SKM-1 (cell line): Measurements from ENCODE around the gene TRPM3.

Source experiments
- DNase-seq: peaks from one replicate; lab custom pipeline; 2025; ENCODE audit not compliant: unreplicated experiment; lab: John Stamatoyannopoulos, UW

Gene TRPM3

GRCh38 chr9:70616228-70616990, 505.0 kb downstream of the TRPM3 start:
- DNase-seq, result no peak

DNA sequence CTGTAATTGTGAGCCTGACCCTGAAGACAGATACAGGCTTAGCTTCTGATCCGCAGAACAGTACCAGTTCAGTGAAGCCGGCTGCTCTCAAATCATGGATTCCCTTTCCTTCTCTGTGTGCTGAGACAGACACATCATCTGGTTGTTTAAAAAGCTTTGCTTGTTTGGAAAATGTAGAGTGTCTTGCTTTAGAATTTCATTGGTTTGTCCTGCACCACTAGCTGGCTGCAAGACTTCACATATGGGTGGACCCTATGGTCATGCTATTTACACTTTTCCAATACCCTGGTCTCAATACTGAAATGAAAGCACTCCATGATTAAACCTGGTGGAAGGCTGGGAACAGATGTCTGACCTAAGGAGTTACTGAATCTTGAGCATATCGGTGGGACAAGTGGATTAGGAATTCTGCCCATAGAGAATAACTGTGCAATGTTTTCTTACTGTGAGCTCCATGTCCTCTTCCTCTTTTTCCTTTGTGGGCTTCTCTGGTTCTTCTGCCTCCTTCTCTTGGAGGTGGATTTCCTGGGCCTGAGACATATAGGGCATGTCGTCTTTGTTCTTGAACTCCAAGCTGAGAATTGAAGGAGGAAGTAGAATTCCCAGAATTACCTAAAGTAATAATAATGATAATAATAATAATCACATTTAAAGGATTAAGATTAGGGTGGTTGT, 505.8 kb downstream of the TRPM3 start:
- DNase-seq, result no peak

GRCh38 chr9:70614786-70615463, 506.5 kb downstream of the TRPM3 start:
- no peak for DNase-seq

DNA sequence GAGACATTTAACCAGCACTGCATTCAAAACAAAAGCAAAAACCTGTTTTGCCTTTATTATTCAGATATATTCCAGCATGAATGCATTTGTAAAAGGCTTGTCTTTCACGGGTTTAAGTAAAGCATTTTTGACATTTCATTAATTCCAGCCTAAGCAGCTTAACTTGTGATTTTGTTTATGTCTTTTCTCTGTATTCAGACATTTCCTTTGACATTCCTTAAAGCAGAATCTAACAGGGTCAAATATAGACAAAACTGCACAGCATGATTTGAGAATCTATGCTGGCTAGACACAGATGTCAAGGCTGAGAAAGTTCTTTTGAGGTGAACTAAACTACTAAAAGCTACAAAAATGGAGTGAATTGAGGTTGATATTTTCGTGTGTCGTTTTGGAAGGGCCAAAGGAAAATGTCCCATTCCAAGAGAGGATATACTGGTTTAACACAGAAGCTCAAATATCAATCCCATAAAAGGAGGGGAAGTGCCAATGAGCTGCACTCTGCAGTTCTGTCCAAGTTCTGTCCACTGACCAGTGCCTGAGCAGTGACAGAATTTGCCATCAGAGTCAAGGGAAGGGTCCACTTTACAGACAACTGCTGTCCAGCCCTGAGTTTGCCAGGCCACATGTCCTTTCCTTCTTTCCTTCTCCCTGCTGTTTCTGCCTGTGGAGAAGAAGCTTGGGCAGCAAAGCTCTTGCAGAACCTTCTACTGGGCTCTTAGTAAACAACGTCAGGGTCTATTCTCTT, 508.2 kb downstream of the TRPM3 start:
- no peak for DNase-seq

DNA sequence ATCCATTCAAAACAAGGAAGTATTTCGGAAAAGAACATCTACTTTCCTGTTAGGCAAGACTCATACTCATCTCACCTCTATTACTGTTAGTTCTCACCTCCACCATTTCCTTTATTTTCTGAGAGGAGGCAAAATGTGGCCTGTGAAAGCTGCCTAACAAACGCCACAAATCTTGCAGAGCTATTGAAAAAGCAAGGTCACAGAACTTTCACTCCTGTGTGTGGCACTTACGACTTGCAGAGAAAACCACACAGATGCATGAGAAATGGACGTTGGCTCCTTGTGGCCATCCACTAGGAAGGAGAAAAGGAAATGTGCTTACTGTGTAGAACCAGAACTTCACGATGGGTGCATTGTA, 511.2 kb downstream of the TRPM3 start:
- no peak for DNase-seq

DNA sequence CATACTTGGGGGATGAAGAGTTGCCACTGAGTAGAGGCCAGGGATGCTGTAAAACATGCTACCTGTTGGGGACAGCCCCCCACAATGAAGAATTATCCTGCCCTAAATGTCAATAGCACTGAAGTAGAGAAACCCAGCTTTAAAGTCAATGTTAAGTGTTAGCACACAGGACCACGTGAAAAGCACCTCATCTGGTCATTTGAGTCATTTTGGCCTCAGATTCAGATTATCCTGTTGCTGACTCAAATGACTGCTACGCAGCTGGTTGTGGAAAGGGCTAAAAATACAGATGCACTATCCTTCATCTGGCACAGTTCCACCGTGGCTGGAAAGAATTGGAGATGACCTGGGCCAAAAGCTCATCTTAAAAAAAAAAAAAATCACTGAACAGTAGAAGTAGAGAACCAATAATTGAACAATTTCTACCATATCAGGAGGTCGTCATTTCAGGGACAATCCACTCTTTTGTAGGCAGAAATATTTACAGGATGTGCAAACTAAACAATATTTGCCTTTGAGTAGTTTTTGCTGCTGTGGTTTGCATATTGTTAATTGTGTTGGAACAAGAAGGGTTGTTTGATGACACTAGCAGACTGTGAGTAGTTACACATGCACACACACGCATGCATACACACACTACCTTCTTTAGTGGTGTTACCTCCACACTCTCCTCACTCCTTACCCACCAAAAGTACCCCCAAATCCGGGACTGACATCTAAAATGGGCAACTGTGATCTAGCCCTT, 511.7 kb downstream of the TRPM3 start:
- DNase-seq, result no peak

DNA sequence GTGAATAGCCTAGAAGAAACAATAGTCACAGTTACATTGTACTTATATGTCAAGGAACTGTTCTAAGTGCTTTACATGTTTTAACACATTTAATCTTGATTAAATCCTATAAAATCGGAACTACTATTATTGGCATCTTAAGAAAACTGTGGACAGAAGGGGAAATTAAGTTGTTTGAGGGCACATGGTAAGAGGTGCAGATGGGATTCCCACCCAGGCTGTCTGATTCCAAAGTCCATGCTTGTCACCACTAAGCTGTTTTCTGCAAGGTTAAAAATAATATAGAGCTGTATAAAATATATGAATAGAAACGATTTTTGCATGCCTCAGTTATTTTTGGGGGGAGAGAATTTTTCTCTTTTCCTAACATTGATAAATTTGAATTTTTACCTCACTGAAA, 512.4 kb downstream of the TRPM3 start:
- no peak for DNase-seq

DNA sequence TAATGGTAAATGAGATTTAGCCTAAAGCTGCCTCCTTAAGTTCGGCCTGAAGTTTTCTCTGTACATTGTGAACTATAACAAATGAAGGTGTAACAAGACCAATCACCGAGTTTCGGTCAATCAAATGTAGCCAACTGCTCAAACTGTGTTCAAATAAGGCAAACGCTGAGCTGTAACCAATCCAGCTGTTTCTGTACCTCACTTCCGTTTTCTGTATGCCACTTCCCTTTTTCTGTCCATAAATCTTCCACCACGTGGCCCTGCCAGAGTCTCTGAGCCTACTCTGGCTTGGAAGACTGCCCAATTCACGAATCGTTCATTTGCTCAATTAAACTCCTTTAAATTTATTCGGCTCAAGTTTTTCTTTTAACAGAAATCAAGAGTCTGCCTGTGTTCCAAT, 513.5 kb downstream of the TRPM3 start:
- DNase-seq, result peak; percentile 13

DNA sequence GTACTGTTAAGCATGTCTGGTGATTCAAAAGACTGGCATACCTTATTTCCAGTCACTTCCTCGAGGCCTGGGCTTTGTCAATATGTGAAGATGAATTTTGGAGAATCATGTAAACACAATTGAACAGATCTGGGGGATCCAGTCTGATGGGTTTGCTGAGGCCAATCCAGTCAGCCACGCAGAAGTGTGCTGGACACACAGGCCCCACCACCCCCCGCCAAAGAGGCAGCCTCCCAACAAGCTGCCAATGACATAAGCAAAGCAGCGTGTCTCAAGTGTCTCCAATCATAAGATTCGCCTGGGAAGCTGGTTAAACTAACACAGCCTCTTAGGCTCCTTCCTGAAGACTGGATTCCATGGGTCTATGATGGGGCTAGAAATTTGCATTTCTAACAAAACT, 514.1 kb downstream of the TRPM3 start:
- DNase-seq, result no peak

- no peak for DNase-seq
These were observed 518.4 kb downstream of the TRPM3 start for GRCh38 chr9:70603020-70603411.

DNA sequence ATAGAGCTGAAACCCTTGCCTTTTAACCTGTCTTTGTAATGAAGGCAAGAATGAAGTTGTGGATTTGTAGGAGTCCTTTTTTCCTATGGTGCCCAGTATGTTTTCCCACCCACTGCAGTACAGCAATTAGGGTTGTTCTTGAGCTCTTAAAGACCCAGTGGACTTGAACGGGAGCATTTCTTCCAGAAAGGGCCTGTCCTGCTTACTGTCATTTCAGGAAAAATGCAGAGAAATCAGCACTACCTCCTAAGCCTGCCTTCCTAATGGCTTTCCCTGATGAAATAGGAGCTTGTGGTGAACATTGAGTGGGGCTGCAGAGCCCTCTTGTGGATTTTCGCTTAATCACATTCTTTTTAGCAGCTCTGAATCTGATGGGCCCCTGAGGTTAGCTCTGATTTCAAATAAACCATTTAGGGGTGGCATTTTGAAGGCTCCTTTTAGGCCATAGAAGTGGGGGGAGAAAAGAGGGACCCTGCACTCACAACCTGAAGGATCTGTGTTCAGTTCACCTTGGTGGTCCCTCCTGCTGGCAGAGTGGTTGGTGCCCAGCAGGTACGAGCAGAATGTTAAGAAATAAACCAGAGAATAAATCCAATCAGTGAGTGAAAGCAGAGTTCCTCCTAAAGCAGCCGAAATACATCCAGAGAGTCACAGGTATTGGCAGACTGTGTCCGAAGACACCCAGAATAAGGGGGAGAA, 519.0 kb downstream of the TRPM3 start:
- peak; percentile 5 for DNase-seq

- no peak for DNase-seq
These were observed 520.1 kb downstream of the TRPM3 start for GRCh38 chr9:70601000-70601951.

DNA sequence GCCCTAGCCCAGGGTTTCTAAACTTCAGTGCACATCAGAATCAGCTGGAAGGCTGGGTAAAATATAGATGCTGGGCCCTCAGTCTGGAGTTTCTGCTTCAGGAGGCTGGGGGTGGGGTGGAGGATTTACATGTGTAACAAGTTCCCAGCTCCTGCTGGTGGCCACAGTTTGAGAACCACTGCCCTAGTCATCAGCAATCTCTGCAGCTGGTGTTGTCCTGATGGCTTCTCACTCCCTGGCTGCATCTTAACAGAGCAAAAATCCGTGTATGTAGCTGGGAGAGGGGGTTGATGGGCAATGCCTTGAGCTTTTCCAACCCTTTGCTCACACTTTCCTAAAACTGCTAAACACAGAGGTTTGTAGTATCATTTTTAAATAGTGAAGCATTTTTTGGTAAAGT, 520.9 kb downstream of the TRPM3 start:
- no peak for DNase-seq

- DNase-seq, result no peak
These were observed 523.5 kb downstream of the TRPM3 start for GRCh38 chr9:70597886-70598285.

DNA sequence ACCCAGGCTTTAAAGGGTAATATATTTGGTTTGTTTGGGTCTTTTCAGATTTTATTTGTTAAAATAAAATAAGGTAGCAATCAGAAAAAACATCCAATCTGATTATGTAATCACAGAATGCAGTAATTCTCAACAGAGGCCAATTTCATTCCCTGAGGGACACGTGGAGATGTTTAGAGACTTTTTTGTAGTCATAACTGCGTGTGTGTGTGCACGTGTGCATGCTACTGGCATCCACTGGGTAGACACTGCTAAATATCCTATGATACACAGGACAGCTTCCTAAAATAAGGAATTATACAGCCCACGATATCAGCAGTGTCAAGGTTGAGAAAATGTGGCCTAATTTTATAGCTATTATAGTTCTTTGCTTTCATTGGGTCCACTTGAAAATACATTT, 526.2 kb downstream of the TRPM3 start:
- DNase-seq, result no peak

GRCh38 chr9:70594386-70594944, 527.0 kb downstream of the TRPM3 start:
- no peak for DNase-seq

DNA sequence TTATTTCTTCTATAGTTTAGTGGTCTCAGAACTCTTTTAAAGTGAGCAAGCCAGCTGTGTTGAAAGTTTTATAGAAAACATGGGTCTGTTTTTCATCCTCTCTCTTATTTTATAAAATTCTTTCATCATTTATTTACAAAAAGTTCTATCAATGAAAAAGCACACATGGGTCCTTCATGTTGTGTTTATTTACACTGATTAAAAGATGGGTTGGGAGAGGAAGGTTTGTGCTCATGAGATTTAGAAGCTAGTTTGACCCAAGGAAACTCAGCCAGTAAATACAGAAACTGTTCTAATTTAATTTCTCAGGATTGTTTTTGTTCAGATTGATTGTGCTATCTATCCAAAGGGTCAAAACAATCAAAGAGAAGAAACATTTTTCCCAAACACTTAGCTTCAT, 528.2 kb downstream of the TRPM3 start:
- DNase-seq, result no peak

DNA sequence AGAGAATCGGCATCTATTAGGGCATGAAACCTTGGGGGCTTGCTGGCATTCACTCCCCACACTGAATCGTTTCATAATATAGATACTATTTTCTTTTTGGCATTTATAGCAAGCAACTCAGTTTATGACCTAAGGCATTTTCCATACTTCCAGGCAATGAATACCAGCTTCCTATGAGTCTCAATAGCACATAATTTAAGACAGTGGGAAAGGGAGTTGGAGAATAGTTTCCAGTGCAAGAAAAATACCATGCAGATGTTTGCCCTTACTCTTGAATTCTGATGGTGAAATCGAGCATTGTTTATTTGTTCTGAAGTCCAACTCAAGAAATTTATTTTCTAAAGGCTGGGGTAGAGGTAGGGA, 531.1 kb downstream of the TRPM3 start:
- DNase-seq, result no peak
